HTERT RPE-1 (cell line): ENCODE measurements around the gene TSHZ1.

Experiments used
- in situ Hi-C: fragments of 300-500 bp; cut with MboI; formaldehyde crosslinking; loops from 4 replicates; pipeline ENCODE4 v1.14.3; 2020; ENCODE audit warnings: low sequenced_read_pairs

Gene TSHZ1

DNA sequence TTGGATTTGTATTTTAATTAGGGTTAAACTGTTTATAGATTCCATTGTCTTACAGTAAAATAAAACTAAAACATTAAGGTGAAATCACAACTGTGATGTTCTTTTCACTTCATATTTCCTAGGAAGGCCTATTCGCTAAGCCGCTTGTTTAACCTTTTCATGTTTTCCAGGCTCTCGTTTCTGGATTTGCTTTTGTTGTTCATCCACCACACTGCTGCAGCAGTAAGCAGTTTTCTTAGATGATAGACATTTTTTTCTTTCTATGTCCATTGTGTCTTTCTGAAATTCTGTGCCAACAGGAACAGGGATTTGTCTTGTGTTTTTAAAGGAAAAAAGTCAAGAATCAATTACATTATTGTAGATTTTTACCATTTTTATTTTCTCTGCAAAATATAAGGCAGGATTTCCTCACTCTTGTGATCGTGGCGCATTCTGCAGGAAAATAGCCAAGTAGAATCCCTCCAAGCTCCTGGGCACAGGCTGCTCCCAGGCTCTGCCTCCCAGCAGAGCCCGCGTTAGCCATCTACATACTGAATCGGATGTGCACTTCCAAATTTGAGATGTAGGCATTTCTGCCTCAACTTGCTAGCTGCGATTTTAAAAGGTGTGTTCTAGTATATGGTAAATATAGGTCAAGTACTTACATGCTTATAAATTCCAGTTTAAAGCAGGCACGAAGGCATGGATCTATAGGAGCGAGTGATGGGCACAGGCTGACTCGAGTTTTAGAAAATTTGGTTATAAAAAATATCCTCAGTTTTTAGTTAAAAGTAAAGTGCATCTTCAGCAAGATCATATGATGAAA, 10.2 kb downstream of the TSHZ1 start:
- in situ Hi-C loops, result no loop called here

DNA sequence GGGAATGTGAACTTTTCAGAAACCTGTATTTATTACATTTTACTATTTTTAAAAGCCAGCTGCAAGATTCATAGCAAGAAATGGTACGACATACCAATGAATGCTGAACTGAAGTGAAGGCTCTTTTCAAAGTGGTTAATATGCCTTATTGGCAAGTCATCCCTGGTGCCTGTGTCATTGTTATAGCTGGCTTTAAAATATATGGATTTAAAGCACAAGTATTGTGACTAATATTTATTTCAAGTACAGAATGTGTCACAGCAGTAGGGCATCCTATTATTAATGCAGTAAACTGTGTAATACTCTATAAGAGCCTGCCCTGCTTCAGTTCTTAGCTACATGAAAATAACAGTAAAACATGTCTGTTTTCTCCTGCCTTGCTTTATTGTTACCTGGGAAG, 10.8 kb downstream of the TSHZ1 start:
- in situ Hi-C loops, result no loop called here

DNA sequence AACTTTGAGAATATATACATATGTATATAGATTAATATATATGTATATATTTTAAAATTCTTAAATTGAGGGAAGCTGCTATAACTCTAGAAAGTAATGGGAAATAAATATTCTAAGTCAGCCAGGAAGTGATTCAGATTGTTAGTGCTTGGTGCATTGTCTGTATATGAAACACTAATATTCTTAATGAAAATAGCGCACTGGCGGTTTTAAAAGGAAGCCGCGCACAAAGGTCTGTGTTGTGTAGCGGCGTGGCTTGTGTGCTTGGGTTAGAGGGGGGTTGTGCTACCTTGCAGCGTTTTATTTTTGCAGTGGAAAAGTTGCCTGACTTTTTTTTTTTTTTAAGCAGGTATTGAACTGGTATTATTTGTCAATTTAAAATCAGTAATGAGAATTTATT, 11.3 kb downstream of the TSHZ1 start:
- in situ Hi-C loops, result no loop called here

DNA sequence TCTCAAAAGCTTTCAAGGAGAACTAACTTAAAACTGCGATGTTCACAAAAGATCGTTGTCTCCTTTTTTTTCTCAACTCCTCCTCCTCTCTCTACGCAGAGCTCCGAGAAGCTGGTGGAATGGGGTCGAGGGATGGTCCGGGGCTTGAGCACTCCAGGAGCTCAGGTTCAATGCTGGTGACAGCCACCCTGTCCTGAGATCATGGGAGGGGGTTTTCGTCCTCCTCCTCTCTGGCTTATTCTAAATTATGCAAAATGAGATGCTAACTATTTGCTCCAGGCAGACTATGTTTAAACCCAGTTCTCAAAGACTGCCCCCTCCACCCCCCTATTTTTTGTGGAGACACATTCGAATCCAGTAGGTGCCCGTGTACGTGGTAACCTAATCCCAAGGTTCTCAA, 11.8 kb downstream of the TSHZ1 start:
- in situ Hi-C loops, result no loop called here

DNA sequence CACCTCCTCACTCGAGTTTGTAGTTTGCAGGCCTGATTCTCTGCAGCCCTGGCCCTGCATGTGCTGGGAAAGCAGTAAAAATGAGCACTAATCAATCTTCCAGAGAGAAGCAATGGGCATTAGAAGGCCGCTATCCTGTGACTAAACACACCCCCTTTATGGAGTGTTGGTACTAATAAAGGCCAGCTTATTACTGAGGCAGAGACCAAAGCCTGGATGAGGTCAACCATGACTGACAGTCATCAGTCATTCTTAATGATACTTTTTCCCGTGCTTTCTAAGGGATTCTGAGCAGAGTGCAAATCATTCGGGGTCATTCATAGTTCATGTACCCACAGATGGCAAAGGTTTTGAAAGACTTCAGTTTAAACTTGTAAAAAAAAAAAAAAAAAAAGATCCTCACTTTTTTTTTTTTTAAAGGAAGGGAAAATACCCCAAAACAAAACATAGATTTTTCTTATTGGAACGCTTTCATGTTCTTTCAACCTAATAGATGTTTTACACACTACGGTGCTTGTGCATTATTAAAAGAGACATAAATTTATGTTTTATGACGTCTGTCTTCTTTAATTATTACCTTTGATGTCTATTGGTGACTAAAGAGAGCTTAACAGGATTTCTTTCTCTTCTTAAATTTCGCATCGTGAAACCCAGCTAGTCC, 13.2 kb downstream of the TSHZ1 start:
- in situ Hi-C loops, result no loop called here

DNA sequence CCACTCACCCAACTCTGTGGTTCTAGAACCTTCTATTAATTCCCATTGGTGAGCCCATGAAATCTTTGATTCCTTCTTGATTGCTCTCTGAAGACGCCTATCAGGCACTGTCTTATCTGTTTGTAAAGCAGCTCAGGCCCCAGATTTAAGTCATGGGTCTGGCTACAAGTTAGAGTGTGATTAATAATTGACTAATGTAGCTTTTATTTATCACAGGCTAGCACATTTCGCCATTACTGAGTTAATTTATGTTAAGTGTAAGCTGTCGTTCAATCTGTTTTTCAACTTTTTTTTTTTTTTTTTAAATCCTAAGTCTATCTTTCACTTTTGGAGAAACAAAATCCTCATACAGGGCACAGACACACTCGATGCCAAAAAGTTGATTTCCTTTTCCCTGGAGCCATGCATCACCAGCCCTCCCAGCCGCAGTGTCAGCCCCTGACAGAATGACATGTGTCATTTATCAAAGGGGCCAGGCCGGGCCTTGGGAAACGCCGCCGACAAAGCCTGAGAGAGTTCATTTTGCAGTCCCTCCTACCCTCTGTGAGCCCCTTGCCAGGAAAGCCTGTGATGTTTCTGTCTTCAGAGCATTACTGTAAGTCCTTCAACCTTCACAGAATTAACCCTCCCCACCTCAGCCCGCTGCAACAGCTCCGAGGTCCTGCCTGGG, 15.8 kb downstream of the TSHZ1 start:
- in situ Hi-C loops, result no loop called here

DNA sequence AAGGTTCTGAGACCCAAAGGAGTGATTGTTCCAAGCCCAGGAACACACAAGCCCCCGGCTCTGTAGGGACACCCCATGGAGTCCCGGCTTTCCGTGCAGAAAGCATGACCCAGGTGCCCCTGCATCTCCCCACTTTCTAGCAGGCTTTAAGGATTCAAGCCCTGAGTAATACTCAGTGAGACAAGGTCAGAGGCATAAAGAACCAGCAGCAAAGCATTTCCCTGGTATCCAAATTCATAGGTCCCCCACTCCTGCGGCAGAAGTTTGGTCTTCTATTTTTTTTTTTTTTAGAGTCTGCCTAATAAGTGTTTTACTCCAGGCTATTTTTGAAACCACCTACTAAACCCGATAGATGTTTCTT, 16.3 kb downstream of the TSHZ1 start:
- in situ Hi-C loops, result no loop called here

DNA sequence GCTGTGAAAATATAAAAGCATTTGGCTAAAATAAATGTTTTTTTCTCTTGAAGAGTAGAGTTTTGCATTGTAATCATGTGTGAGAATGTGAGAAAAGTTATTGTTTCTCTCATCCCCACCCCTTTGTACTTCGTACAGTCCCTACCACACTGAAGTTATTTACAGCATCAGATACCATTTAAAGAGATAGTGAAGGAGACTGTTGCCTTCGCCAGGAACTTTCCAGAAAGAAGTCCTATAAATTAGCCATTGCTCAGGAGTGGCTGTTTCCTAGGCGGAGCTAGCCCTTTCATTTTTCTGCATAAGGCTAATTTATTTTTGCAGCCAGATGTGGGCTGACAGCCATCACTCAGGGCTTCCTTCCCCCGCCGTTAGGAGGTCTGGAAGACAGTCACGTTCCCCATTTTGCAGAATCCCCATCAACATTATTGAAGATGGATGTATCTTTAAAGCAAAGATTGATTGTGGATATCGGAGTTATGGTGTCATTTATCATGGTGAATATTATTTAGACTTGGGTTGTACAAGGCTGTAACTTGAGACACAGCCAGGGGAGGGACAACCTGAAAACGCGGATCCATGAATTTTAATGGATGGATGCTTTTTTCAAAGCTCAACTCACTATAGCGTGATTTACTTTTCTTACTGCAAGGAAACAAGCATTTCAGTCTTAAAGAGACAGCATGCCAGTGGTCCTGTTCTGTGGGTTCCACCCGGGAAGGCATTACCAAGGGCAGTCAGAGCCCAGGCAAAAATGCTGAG, 17.1 kb downstream of the TSHZ1 start:
- in situ Hi-C loops, result no loop called here

DNA sequence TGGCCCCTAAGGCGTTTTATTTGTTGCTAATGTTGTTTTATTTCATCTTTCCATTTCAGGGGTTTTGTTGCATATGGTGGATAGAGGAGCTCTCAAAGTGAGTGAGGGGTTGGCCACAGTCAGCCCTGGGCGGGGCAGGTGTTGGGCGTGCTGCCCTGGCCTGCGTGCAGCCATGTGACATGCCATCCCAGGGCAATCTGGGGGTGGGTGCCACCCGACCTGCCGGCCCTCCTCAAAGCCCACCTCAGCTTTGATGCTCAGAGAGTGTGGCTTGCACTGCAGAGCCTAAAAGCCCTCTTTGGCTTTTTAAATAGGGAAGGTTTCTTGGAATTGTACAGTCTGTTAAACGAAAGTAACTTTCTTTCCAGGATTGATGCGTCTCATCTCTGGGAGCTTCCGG, 18.4 kb downstream of the TSHZ1 start:
- in situ Hi-C loops, result no loop called here

DNA sequence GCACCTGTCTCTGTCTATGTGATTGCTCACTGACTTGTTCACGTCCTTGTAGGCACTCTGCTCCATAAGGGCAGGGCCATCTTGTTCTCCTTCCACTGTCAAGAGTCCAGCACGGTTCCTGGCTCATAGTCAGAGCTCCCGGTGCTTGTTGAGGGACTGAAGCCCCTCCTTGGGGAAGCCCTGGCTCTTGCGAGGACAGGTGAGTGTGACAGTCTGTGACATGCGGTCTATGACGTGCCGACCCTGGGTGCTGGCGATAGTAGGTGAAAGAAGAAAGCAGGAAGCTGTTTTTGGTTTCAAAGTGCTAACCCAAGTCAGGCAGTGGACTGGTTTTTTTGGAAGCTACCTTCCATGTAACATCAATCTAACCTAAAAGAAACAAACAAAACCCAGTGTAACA, 18.8 kb downstream of the TSHZ1 start:
- in situ Hi-C loops, result no loop called here

DNA sequence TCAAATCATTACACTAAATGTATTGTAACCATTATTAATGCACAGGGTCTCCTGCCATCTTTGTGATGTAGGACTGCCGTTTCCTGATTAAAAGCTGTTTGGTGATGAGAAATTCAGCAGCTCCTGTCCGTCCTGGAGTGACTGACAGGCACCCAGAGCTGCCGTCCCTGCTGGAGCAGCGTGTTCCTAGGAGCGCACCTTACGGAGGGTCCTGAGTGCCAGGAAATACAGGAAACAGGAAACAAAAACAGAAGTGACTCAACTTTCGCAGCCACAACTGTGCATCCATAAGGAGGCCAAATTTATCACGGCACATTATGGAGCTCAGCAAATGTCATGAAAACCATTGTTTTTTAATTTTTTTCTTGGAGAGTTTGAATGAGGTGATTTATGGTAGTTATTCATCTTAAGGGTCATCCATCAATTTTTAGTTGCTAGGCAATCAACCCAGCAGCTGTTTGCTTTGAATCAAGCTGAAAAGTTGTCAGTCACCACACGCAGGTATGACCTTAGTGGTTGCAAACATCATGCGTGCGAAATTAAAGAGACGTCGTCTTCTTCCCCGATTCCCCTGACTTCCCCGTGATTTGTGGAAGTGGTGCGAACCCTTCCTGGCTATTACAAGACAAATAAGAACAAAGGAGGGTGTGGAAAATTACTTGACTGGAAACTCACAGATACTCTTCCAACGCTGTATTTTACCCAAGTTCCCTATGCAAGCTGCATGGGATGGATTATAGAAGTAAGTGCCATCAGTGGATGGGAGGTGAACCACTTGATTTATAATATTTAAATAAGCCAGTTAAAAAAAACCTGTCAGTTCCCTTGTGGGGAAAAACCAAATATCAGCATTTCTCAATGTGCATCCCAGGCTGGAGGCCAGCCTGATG, 19.8 kb downstream of the TSHZ1 start:
- in situ Hi-C loops, result no loop called here

DNA sequence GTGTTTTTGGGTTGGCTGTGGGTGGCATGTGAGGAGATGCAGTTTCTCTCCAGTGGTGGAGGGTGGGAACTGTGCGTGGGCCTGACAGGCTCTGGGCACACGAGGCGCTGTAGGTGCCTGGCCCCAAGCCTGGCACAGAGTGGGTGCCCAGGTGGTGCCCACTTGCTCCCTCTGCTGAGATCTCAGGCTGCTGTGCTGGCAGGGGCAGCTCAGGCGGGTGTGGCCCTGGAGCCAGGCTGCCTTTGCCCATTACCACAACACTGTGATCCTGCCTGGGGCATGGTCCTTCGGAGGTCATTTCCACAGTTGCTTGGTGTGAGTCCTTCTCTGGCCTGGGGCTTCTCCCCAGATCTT, 20.4 kb downstream of the TSHZ1 start:
- in situ Hi-C loops, result no loop called here

DNA sequence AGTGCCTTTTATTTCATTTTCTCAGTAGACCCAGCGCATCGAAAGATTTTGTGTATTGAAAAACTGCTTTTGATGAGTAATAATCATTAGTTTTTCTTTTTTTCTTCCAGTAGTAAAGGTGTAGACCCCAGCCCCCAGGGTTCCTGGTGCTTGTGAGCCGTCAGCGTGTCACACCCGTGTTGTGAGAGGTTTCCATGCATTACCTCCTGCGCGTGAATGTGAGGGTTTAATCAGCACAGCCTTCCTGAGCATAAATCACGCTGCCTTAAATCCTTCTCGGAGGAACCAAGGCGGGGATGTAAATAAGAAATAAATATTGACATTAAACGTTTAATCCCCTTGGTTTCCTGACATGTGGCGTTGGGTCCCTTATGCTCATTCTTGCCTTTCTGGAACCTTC, 24.3 kb downstream of the TSHZ1 start:
- in situ Hi-C loops, result no loop called here

DNA sequence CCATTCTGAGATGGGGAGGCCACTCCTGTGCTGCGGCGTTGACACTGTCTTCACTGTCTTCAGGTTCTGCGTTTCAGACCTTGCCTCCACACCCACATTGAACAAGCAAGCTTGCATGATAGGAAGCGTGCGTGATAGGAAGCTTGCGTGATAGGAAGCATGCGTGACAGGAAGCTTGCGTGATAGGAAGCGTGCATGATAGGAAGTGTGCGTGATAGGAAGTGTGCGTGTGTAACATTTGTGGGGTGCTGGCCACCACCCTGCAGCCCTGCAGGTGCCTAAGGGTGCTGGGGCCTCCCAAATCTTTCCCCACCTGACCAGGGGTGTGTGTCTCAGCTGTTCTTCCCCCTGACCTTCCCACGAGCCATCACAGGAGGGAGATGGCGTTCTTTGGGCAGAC, 25.3 kb downstream of the TSHZ1 start:
- in situ Hi-C loops, result no loop called here

DNA sequence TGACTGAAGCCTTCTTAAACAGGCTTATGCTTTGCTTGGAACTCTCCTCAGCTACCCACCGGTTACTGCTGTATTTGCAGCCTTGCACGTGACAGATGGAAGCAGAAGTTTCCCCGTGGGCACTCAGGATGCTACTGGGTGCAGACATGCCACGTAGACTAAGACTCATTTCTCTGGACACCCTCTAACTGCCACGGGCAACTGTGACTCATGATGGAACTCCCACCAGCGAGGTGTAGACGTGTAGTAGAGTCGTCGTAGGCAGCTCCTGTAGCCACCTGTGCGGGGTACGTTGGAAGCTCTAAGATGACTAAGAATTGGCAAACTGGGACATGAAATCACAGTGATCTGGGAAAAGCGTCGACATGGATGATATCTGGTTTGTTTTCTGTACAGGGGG, 27.5 kb downstream of the TSHZ1 start:
- in situ Hi-C loops, result no loop called here

DNA sequence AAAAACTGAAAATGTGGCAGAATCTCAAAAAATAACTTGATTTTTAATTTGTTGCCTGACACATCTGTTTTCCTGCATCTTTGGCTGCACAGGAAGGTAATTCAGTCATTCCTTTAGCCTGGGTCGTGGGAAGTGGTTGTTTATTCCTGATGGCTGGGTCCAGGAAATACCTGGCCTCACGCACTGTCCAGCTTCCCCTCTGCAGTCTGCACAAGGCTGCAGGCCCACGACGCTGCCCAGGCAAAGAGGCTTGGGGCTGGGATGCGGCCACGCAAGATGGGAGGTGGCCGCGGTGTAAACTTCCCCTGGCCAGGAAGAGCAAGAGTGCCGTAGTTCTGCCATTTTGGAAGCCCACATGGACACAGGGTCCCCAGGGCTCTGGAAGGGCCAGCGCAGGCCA, 28.2 kb downstream of the TSHZ1 start:
- in situ Hi-C loops, result no loop called here

DNA sequence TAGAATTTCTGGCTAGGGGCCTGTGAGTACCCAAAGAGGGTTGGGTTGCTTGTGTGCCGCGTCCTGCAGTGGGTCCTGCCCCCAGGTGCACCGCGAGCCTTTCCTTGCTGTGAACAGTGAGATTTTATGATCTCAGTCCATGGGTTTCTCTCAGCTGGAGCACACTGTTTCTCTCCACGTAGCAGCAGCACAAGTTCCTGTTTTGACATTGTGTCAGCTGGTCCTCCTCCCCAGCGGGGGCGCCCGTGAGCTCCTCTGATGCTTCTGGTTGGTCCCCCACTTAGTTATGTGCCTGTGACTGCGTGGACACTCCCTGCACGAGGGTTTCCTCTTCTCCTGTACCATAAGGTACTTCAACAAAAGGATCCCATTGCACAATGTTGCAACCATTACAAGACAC, 29.8 kb downstream of the TSHZ1 start:
- in situ Hi-C loops, result no loop called here

DNA sequence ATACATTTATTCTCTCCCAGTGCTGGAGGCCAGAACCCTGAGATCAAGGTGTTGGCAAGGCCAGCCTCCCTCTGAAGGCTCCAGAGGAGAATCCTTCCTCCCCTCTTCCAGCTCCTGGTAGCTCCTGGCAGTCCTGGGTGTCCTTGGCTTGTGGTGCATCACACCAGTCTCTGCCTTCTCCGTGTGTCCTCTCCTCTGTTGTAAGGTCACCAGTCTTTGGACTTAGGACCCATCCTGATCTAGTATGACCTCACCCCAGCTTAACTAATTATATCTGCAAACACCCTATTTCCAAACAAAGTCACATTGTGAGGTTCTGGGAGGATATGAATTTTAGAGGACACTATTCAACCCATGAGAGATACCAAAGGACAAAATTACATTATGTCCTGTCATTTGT, 31.1 kb downstream of the TSHZ1 start:
- in situ Hi-C loops, result no loop called here

DNA sequence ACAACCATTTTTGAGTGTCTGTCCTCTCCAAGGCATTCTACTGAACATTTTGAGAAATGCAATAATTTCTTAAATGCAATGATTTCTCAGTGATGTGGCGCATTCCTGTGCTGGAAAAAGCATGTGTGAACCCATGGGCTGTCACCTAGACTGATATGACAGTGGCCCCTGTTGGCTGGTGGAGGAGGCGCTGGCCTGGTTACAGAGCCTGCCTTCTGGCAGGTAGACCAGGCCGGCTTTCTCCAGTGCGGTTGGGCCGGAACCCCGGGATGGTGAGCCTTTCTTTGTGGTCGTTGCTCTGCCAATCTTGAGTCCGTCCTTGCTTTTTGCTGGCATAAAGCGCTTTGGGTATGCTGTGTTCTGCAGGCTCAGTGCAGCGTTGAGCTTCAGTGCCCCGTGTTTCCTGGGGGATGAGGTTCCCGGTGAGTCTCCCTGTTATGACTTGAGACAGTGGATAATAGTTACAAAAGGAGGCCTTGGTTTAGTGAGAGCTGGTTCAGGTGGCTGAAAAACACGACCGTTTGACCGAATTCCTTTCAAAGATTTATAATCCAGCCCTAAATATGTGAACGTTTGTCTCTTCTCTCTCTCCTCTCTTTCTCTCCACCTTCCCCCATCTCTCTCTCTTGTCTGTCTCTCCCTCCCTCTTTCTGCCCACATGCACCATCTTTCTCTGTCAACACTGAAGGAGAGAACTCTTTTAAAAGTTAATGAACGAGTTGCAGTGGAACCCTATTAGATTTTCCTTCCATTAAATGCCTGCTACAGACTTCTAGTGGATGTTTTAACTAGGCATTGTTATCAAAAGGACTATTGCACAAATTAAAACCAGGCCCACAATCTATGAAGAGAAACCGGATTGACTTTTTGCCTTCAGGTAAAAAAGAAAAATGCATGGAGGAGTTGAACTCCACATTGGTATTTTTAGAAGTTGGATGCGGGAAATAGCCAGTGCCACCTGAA, 34.0 kb downstream of the TSHZ1 start:
- in situ Hi-C loops, result no loop called here
